Measurements from ENCODE around the gene FBXO10. TPM values are rescaled to one million over a fixed set of nuclear protein-coding genes. Genes with fewer than 3 reads are reported as not detected.

Gene FBXO10
- total and polyA plus RNA-seq, 10 of the 15 experiments (the other 5 are each of a cell fraction or from before 2014, with no cell fraction given) = 1.6 to 17.2 (median 9.6) TPM

DNA sequence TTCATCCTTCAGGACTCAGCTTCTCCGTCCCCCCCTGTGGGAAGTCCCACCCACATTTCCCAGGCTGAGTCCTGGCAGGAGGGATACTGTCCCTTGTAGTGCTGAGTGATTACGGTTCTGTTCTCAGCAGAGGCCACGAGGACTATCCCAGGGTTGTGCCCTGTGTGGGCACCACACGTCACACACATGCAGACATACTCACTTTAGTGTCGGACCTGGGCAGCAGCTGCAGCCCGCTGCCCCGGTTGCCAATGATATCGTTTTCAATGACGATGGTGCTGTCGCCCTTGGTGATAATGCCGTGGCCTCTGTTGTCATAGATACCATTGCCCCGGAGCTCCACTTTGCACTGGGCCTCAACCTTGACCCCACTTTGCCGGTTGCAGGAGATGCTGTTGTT, 58.3 kb downstream of the FBXO10 start:
- Histone ChIP-seq H3K4me1 (ENCODE audit: control insufficient read depth, insufficient read depth, low read length) (no peaks in the 10 kb centered on the region), H2AFZ (ENCODE audit: control insufficient read depth, low read depth, low read length) (no peak overlapping the region), H3K27ac (ENCODE audit: control insufficient read depth, insufficient read depth) (no peak overlapping the region), H3K27me3 (replicated peaks in 1 of 2; ENCODE audit: control insufficient read depth in 2 of 2, insufficient read depth in 2 of 2, low read length in 1 of 2) (no peaks in the 10 kb centered on the region), H3K36me3 (ENCODE audit: control insufficient read depth in 2 of 2, insufficient read depth in 2 of 2, low read length in 1 of 2) (peaks cover 0 to 1% of the 10 kb centered on the region in 2 experiments; a peak in 2 of 4 replicates), H3K9me3 (replicated peaks; ENCODE audit: control insufficient read depth, insufficient read depth, low read length) (no peaks in the 10 kb centered on the region), H3K4me2 (ENCODE audit: control insufficient read depth, insufficient read depth) (no peak overlapping the region), H4K20me1 (ENCODE audit: control insufficient read depth, insufficient read depth) (no peaks in the 10 kb centered on the region), H3K79me2 (ENCODE audit: control insufficient read depth, insufficient read depth, low read length) (no peaks in the 10 kb centered on the region), H3K9ac (ENCODE audit: control insufficient read depth, insufficient read depth, low read length) (no peak overlapping the region), H3K4me3 (no peak overlapping the region)
- CTCF ChIA-PET = no interaction called here
- WGBS (ENCODE audit: insufficient coverage, insufficient replicate concordance, low lambda C conversion rate, missing lambda C conversion rate) = 96% methylated on average over 13 of the region's 13 CpGs
- no peak for ATAC-seq
- intact Hi-C loops (cut with micrococcal nuclease; ENCODE audit: unreplicated experiment) (no loop called here), in situ Hi-C loops (cut with MboI) (no loop called here)
- BruUV-seq (replicated peaks) = no TSS peak
- no peak for FAIRE-seq
- SMC1A ChIA-PET (ENCODE audit: uncharacterized antibody, unreplicated experiment) = no interaction called here
- DNase-seq (ENCODE audit: low read depth, low spot score) = no peak
- RAD21 ChIA-PET (ENCODE audit: unreplicated experiment) = no interaction called here
- POLR2A ChIA-PET = no interaction called here
- TF ChIP-seq BCL3 (IDR thresholded peaks at IDR 0.05; ENCODE audit: borderline replicate concordance, insufficient read depth, low read depth, low read length, poor library complexity, severe bottlenecking) (no peak), TCF3 (IDR thresholded peaks at IDR 0.05; ENCODE audit: borderline replicate concordance, insufficient read depth, low read depth, low read length) (no peak), TCF12 (IDR thresholded peaks at IDR 0.05; ENCODE audit: low read depth, low read length) (no peak), MEF2B (IDR thresholded peaks at IDR 0.05; ENCODE audit: partially characterized antibody, poor library complexity, severe bottlenecking) (no peak), NFXL1 (IDR thresholded peaks at IDR 0.05; ENCODE audit: borderline replicate concordance) (no peak), RB1 (IDR thresholded peaks at IDR 0.05; ENCODE audit: borderline replicate concordance) (no peak), SUPT20H (IDR thresholded peaks at IDR 0.05; ENCODE audit: borderline replicate concordance, control insufficient read depth, low read depth, low read length) (no peak), POU2F2 (IDR thresholded peaks at IDR 0.05; ENCODE audit: borderline replicate concordance, low read depth, low read length) (no peak), YBX1 (IDR thresholded peaks at IDR 0.05) (no peak), POLR2AphosphoS5 (IDR thresholded peaks at IDR 0.05; ENCODE audit: low read length) (no peak), RAD21 (IDR thresholded peaks at IDR 0.05; ENCODE audit: insufficient read depth, low read depth, low read length) (no peak), HSF1 (IDR thresholded peaks at IDR 0.05; ENCODE audit: low read depth, low read length) (no peak), SRF (IDR thresholded peaks at IDR 0.05; ENCODE audit: low read depth in 2 of 2, low read length in 2 of 2) (no peak), ZNF592 (IDR thresholded peaks at IDR 0.05) (no peak), PAX8 (IDR thresholded peaks at IDR 0.05) (no peak), E2F4 (IDR thresholded peaks at IDR 0.05; ENCODE audit: low read depth, low read length) (no peak), CHD4 (IDR thresholded peaks at IDR 0.05) (no peak), ZNF384 (IDR thresholded peaks at IDR 0.05; ENCODE audit: borderline replicate concordance, low read depth, low read length) (no peak)
